ENCODE measurements around the gene SV2C. TPM values are rescaled to one million over a fixed set of nuclear protein-coding genes. Genes with fewer than 3 reads are reported as not detected.

The SV2C gene
- total RNA-seq, 1 experiment from 2014 or later: not detected

DNA sequence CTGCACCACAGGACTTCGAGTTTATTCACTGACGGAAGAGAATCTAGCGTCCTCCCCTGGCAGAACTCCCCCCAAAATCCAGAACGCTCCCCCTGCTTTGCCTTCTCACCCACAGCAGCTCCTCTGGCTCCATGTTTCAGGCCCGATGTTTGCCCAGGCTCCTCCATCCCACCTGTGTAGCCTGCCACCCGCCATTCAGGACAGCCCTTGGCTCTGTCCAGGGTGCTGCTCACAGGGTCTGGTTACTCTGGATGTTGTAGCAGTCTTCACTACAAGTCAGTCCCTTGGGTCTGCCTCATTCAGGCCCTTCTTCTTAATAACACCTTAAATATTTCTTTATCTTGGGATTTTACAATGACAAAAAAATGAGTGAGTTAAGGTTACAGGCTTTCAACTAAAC is 41.3 kb upstream of the SV2C start:
- TF ChIP-seq, protein P1, sequence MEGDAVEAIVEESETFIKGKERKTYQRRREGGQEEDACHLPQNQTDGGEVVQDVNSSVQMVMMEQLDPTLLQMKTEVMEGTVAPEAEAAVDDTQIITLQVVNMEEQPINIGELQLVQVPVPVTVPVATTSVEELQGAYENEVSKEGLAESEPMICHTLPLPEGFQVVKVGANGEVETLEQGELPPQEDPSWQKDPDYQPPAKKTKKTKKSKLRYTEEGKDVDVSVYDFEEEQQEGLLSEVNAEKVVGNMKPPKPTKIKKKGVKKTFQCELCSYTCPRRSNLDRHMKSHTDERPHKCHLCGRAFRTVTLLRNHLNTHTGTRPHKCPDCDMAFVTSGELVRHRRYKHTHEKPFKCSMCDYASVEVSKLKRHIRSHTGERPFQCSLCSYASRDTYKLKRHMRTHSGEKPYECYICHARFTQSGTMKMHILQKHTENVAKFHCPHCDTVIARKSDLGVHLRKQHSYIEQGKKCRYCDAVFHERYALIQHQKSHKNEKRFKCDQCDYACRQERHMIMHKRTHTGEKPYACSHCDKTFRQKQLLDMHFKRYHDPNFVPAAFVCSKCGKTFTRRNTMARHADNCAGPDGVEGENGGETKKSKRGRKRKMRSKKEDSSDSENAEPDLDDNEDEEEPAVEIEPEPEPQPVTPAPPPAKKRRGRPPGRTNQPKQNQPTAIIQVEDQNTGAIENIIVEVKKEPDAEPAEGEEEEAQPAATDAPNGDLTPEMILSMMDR (IDR thresholded peaks at IDR 0.05; ENCODE audit: unreplicated experiment): no peak
- peak; percentile 37 for DNase-seq (ENCODE audit: unreplicated experiment)
- no peaks in the 10 kb centered on the region for H3K36me3 Mint-ChIP-seq (ENCODE audit: insufficient read depth, unreplicated experiment)
- ChIA-PET CTCF (no interaction called here), POLR2A (no interaction called here)
- BruUV-seq (replicated peaks): no TSS peak
- no peaks in the 10 kb centered on the region for H3K27me3 Mint-ChIP-seq (ENCODE audit: insufficient read depth, unreplicated experiment)
- intact Hi-C loops (cut with micrococcal nuclease): no loop called here
- peaks cover 8% of the 10 kb centered on the region for H3K9me3 Mint-ChIP-seq (ENCODE audit: unreplicated experiment)
- no peak overlapping the region for H3K27ac Mint-ChIP-seq (ENCODE audit: low read depth, unreplicated experiment)
- peaks cover 5% of the 10 kb centered on the region for H3K4me1 Mint-ChIP-seq (ENCODE audit: insufficient read depth, unreplicated experiment)
- H3K4me3 Mint-ChIP-seq (ENCODE audit: unreplicated experiment): no peak overlapping the region

DNA sequence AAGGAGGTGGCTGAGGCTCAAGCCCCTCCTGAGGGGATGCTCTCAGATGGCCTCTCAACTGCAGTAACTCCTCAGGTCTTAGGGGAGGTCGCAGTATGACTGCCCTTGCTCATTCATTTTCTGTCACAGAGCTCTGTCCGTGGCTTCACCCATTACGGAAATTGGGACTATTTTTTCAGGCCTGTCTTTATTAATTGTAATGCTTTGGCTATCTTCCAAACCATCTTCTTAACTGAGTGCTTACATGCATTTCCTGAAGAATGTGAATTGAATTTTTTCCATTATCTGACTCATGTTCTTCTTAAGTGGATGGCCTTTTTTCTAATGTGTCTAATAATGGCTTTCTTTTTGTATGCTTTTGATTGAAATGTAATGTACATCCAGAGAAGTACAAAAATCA is 36.4 kb upstream of the SV2C start:
- Mint-ChIP-seq H3K36me3 (ENCODE audit: insufficient read depth, unreplicated experiment) (no peaks in the 10 kb centered on the region), H3K4me1 (ENCODE audit: insufficient read depth, unreplicated experiment) (no peaks in the 10 kb centered on the region), H3K9me3 (ENCODE audit: unreplicated experiment) (peaks cover 16% of the 10 kb centered on the region), H3K4me3 (ENCODE audit: unreplicated experiment) (no peak overlapping the region), H3K27me3 (ENCODE audit: insufficient read depth, unreplicated experiment) (no peaks in the 10 kb centered on the region), H3K27ac (ENCODE audit: low read depth, unreplicated experiment) (no peak overlapping the region)
- ChIA-PET CTCF (no interaction called here), POLR2A (no interaction called here)
- no TSS peak for BruUV-seq (replicated peaks)
- intact Hi-C loops (cut with micrococcal nuclease): no loop called here
- TF ChIP-seq, protein P1 (IDR thresholded peaks at IDR 0.05; ENCODE audit: unreplicated experiment): no peak
- no peak for DNase-seq (ENCODE audit: unreplicated experiment)

- Mint-ChIP-seq H3K9me3 (ENCODE audit: unreplicated experiment) (peaks cover 8% of the 10 kb centered on the region), H3K27me3 (ENCODE audit: insufficient read depth, unreplicated experiment) (no peaks in the 10 kb centered on the region), H3K4me3 (ENCODE audit: unreplicated experiment) (no peak overlapping the region), H3K4me1 (ENCODE audit: insufficient read depth, unreplicated experiment) (no peaks in the 10 kb centered on the region), H3K36me3 (ENCODE audit: insufficient read depth, unreplicated experiment) (no peaks in the 10 kb centered on the region), H3K27ac (ENCODE audit: low read depth, unreplicated experiment) (no peak overlapping the region)
- ChIA-PET CTCF (no interaction called here), POLR2A (no interaction called here)
- TF ChIP-seq, protein P1 (IDR thresholded peaks at IDR 0.05; ENCODE audit: unreplicated experiment): no peak
- intact Hi-C loops (cut with micrococcal nuclease): no loop called here
- DNase-seq (ENCODE audit: unreplicated experiment): no peak
- no TSS peak for BruUV-seq (replicated peaks)
These were observed 33.0 kb upstream of the SV2C start for GRCh38 chr5:76050134-76050533.

DNA sequence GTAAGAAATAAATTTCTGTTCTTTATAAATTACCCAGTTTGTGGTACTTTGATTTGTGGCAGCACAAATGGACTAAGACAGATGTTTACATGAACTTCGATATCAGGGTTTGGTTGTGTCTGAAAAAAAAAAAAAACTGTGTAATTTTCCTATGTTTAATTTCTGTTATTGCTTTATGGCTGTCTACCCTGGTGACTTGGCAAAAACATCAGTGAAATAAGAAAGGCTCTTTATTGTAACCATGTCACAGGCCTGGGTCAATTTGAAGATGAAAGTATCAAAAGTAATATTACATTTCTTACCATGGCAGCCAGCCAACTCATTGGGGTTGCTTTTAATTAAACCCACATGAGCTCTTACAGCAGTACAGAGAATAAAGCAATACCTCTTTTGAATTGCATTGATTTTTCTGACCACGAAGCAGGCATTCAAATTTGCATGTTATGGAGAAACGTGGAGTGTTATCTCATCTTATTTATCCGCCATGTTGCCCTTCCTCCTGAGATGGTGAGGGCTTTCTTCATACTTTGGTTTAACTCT is 20.6 kb upstream of the SV2C start:
- peaks cover 20% of the 10 kb centered on the region for H3K27me3 Mint-ChIP-seq (ENCODE audit: insufficient read depth, unreplicated experiment)
- no peak overlapping the region for H3K4me3 Mint-ChIP-seq (ENCODE audit: unreplicated experiment)

More for the DNA sequence above, 20.6 kb upstream of the SV2C start:
- intact Hi-C loops (cut with micrococcal nuclease): no loop called here
- Mint-ChIP-seq H3K36me3 (ENCODE audit: insufficient read depth, unreplicated experiment) (no peaks in the 10 kb centered on the region), H3K9me3 (ENCODE audit: unreplicated experiment) (no peaks in the 10 kb centered on the region), H3K4me1 (ENCODE audit: insufficient read depth, unreplicated experiment) (no peaks in the 10 kb centered on the region), H3K27ac (ENCODE audit: low read depth, unreplicated experiment) (no peak overlapping the region)
- TF ChIP-seq, protein P1 (IDR thresholded peaks at IDR 0.05; ENCODE audit: unreplicated experiment): no peak
- CTCF ChIA-PET: interaction anchor here (0.8 kb wide), 1 partner anchor 837 kb away, joined by 3 read pairs; no protein-coding TSS in a partner anchor
- POLR2A ChIA-PET: no interaction called here
- BruUV-seq (replicated peaks): no TSS peak
- no peak for DNase-seq (ENCODE audit: unreplicated experiment)
